ENCODE measurements around the gene NXPH1.

Gene NXPH1

GRCh38 chr7:8491544-8492489 lies 58.4 kb downstream of the NXPH1 start:
- no peak for DNase-seq

- DNase-seq: no peak
Observed at GRCh38 chr7:8499128-8499527, 65.7 kb downstream of the NXPH1 start.

- DNase-seq: peak in 1 of 58 donors; percentile 44
Observed at GRCh38 chr7:8500286-8500685, 66.9 kb downstream of the NXPH1 start.

GRCh38 chr7:8507566-8507965 lies 74.2 kb downstream of the NXPH1 start:
- DNase-seq: no peak

DNA sequence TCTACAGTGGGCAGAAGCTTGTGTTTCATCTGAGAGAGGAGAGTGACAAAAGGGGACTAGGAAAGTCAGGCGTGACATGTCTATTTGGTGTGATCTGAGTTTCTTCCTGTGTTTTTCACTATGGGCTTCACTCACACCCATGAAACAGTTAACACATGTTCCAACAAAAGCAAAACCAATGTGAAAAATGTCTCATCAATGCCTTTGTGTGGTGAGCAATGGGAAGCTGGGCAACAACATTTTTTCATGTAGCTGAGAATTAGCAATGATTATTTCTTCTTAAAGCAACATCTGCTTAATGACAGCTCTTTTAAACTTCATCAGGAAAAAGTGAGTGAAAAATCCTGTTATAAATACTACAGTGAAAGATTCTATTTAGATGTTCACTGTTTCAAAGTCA lies 76.2 kb downstream of the NXPH1 start:
- DNase-seq: no peak

DNA sequence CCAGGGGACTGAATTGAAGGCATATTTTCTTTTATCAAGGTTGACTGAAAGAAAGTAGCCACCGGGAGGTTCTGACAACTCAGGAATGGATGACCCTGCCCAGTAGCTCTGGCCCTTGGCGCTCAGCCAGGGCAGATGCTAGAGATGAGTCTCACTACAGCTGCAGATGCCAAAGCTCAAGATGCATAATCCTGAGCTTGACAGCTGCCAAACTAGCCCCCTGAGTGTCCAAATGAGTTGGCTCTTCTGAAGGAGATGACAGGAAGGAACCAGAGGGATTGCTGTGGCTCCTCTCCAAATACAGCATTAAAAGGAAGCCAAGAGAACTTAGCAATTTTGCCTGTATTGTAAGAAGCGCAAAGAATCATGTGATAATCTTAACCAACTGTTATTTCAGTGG lies 78.4 kb downstream of the NXPH1 start:
- no peak for DNase-seq

DNA sequence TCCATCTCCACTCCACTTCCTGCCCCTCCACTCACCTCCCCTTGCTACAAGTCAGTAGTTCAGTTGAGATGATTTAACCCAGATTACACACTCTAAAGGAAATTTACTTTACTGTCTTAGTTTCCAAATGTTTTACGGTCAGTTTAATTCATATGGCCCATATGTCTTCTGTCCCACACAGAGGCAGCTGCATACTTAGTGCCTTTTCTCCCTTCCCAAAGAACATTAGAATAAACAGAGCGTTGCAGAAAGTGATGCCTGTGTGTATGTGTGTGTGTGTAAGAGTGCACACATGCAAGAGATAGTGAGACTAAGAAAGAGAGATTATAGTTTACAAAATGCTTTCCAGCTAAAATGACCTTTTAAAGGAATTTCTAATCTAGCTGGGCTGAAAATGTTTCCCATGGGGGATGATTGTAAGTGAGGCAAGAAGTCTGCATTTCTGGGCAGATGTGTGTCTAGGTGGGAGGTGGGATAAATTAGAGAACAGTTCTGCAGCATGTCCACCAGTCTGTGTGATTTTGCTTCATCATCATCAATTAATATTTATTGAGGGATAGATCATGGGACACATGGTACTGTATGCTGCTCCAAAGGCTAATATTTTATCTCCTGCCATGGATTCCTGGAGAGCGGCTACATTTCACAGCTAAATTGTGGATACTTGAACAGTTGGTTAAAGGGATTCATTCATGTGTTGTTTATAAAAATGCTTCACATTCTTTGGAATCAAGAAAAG lies 81.5 kb downstream of the NXPH1 start:
- DNase-seq: no peak

- DNase-seq: no peak
Observed at GRCh38 chr7:8515640-8516185, 82.3 kb downstream of the NXPH1 start.

DNA sequence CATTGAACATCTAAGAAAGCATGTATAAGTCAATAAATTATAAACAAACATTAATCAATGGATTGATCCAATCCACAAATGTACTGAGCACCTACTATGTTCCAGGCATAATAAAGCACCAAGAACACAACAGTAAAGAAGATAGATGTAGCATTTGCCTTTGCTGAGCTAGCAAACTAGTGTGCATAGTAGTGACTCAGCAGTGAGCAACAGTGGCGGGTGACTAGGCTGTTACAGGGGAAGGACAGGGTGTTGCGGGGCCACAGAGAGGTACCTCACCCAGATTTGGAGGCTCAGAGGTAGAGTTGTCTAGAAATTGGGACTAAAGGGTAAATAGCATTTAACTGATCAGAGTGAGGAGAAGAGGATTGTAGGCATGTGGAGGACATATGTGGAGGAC lies 83.6 kb downstream of the NXPH1 start:
- no peak for DNase-seq

GRCh38 chr7:8528311-8528710 lies 94.9 kb downstream of the NXPH1 start:
- DNase-seq: no peak

- no peak for DNase-seq
Observed at GRCh38 chr7:8531991-8532515, 98.6 kb downstream of the NXPH1 start.

DNA sequence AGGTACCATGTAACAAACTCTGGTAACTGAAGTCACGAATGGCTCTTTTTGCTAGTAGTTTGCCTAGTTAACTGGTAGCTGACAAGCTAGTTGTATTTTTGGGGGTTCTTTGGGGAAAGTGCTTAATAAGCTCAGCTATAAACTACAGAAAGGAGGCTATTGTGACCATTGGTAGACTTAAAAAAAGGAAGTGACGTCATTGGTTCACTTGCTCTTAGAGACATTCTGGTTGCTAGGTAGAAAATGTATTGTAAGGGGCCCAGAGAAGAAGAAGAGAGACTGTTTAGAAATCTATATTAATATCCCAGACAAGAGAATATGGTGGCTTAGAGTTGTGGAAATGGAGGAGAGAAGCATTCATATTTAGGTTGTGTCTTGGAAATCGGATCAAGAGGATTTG lies 103.0 kb downstream of the NXPH1 start:
- DNase-seq: no peak

- DNase-seq: no peak
Observed at GRCh38 chr7:8549046-8549445, 115.6 kb downstream of the NXPH1 start.

DNA sequence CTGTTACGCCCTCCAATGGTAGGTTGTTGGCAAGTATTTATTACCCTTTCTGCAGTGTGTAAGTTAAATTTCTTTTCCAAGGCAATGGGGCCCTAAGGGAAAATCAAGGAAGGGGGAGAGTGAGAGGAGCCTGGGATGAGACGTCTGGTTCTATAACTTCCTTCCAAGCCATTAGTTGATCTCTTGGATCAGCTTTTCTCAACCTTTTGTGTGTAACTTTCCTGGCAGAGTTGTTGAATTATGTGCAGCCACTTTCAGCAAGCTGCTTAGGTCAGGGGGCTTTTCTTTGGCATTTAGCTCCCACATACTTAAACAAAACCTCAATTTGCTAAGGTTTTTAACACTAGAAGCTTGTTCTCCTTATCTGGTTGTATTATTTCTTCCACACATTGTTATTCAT lies 127.1 kb downstream of the NXPH1 start:
- no peak for DNase-seq

- no peak for DNase-seq
Observed at GRCh38 chr7:8561449-8561848, 128.0 kb downstream of the NXPH1 start.

DNA sequence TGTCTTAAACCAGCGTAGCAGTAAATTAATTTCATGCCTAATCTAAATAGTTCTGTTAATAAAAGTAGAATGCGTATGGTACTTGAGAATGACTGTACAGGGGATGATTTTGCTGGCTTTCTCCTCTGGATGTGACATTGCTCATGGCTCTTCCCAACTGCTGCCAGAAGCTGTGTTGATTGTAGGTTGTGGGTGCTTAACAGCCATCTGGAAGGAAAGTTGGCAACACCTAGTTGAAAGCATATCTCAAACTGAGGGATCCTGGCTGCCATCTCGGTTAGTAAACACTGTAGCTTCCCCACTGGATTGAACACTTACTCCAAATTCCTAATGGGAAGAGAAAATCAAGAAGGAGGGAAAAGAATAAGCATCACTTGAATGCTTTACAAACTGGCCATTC lies 130.9 kb downstream of the NXPH1 start:
- no peak for DNase-seq

DNA sequence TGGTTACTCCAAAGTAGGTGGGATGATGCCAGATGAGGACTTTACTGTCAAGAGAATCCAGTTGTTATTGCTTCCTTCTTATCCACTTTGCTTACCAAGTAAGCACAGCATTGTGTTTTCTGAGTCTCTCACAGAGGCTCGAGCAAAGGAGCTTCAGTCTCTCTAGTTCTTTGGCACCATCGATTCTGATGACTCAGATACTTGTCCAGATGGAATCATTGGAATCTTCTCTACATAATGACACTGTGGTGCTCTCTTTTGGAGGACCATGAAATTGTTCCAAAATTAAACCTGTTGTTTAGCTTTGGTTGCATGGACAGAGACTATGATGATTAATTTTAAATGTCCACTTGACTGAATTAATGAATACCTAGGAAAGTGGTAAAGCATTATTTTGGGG lies 132.6 kb downstream of the NXPH1 start:
- no peak for DNase-seq

GRCh38 chr7:8567626-8568025 lies 134.2 kb downstream of the NXPH1 start:
- no peak for DNase-seq

- DNase-seq: no peak
Observed at GRCh38 chr7:8579661-8580194, 146.3 kb downstream of the NXPH1 start.

GRCh38 chr7:8581842-8582241 lies 148.4 kb downstream of the NXPH1 start:
- no peak for DNase-seq

DNA sequence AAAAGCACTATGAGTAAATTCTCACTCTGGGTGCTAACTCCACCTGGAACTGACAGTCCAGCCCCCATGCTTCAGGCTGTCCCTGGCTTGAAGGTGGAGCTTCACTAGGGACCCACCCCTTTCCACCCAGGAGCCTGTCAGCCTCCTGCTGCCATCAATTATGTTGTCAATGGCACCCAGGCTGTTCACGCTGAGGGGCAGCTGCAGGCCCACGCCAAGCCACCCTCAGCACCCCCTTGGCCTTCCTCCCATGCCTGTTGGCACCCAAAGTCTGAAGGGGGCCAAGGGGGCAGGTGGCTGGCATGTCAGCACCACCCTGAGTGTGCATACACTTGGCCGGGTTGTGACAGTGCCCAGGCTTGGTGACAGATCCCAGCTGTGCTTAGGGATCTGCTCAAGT lies 149.3 kb downstream of the NXPH1 start:
- DNase-seq: no peak

DNA sequence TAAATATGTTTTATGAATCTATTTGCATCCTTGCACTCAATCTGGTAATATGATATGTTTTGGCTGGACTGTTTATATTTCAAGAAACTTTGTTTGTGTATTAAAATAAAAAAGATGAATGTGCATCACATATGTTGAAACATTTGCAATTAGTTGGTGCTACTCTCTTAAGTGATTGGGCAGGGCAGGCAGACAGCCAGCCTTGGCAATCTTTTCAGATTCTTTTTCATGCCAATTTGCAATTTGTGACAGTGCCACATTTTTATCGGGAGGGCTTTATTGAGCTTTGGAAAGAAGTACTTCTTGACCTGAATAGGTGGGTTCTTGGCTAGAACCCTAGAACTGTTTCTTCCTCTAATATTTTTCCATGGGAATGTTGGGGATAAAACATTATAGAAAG lies 152.2 kb downstream of the NXPH1 start:
- no peak for DNase-seq
